RWPE1 (cell line): ENCODE data around the gene HINFP.
"Not testable (repeated sequence)": the region's sequence is repeated elsewhere in the genome, so short reads cannot be mapped to it uniquely, and the experiment has no call there.

Experiments
- CTCF ChIA-PET: fragments of 350-600 bp; sonication (Branson Sonifier 250); formaldehyde crosslinking; extraction: SDS; loops from one replicate; lab custom pipeline; 2021; lab: Yijun Ruan, JAX
- POLR2A ChIA-PET: fragments of 400-600 bp; formaldehyde crosslinking; extraction: SDS; loops from one replicate; lab custom pipeline; 2020; ENCODE audit warnings: antibody characterized with exemption; ENCODE audit not compliant: low non-redundant PET; lab: Yijun Ruan, JAX
- DNase-seq: peaks from one replicate; pipeline ENCODE4 v3.0.0; 2012; ENCODE audit warnings: low spot score
- H3K27ac ChIP-seq: fragments of 450-650 bp; 2 replicates; pipeline ENCODE4 v1.5.1; 2017
- CTCF ChIP-seq: fragments of 450-650 bp; conservative IDR thresholded peaks from 2 replicates; pipeline ENCODE4 v1.5.1; 2017; ENCODE audit warnings: low read depth, mild to moderate bottlenecking

The HINFP gene

GRCh38 chr11:119121811-119122124 is 388 bp downstream of the HINFP start:
- peak overlapping the region; percentile 82 for H3K27ac ChIP-seq
- CTCF ChIA-PET = interaction anchor here (0.5 to 1.3 kb wide), 2 partner anchors 27 to 30 kb away, joined by 3 to 10 read pairs; a partner anchor contains a TSS
- POLR2A ChIA-PET = interaction anchor here (0.6 kb wide), 1 partner anchor 1997 kb away, joined by 3 read pairs; no protein-coding TSS in a partner anchor
- no peak for DNase-seq
- TF ChIP-seq CTCF = no peak

GRCh38 chr11:119125821-119126220 is 4.4 kb downstream of the HINFP start:
- CTCF ChIA-PET = no interaction called here
- POLR2A ChIA-PET = no interaction called here

GRCh38 chr11:119126675-119127268 is 5.4 kb downstream of the HINFP start:
- no peak for DNase-seq
- no peak for TF ChIP-seq CTCF
- H3K27ac ChIP-seq = peak overlapping the region; percentile 55
- ChIA-PET POLR2A (no interaction called here), CTCF (no interaction called here)

More at GRCh38 chr11:119125821-119126220, 4.4 kb downstream of the HINFP start:
- DNase-seq = no peak
- H3K27ac ChIP-seq = no peak overlapping the region
- no peak for TF ChIP-seq CTCF

GRCh38 chr11:119130662-119131061 is 9.3 kb downstream of the HINFP start:
- CTCF ChIA-PET = interaction anchor here (0.7 kb wide), 1 partner anchor 56 kb away, joined by 3 read pairs; no protein-coding TSS in a partner anchor
- no peak for DNase-seq
- POLR2A ChIA-PET = no interaction called here
- TF ChIP-seq CTCF = no peak
- H3K27ac ChIP-seq = no peak overlapping the region

GRCh38 chr11:119134389-119134978 is 13.1 kb downstream of the HINFP start:
- H3K27ac ChIP-seq = peak overlapping the region; percentile 6; the same call in 1 of the 2 replicates
- ChIA-PET POLR2A (no interaction called here), CTCF (interaction anchor here (0.5 to 1.3 kb wide), 6 partner anchors 8 to 1009 kb away, joined by 3 to 8 read pairs (median 4); no protein-coding TSS in a partner anchor)
- no peak for DNase-seq
- peak; percentile 37; the same call in 1 of the 2 replicates for TF ChIP-seq CTCF

- CTCF ChIA-PET, H3K27ac ChIP-seq, POLR2A ChIA-PET, DNase-seq: not testable (repeated sequence)
Observed at GRCh38 chr11:119139276-119139675, 17.9 kb downstream of the HINFP start.
